ENCODE measurements around the gene TCN2. TPM values are rescaled to one million over a fixed set of nuclear protein-coding genes. Genes with fewer than 3 reads are reported as not detected.

The TCN2 gene
- total and polyA plus RNA-seq, 7 donors = 8.4 to 45.7 (median 24.9) TPM

DNA sequence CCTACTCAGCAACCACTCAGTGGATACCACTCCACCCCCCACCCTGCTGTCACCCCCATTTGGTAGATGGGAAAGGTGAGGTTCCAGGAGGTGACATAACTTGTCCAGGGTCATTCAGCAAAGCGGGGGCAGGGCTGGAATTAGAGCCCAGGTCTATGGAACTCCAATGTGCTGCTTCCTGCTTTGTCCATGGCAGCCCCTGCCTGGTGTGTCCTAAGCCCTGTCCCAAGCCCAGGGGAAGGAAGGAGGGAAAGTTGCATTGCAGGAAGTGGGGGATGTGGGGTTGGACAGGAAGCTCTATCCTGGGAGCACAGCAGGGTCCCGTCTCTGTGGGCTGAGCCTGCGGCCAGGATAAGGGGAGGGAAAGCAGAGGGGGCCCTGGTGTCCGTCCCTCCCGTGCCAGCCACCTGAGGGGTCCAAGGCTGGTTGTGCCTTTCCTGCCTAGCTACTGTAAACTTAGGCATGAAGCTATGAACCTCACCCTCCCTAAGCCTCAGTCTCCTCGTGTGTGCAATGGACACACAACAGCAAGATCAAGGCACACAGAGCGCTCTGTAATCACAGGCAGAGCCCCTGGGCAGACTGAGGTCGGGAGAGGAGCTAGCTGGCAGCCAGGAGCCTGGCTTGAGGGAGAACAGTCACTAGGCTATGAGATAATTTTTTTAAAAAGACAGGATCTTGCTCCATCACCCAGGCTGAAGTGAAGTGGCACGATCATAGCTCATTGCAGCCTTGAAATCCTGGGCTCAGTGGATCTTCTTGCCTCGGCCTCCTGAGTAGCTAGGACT lies 45.4 kb upstream of the TCN2 start:
- no peaks in the 10 kb centered on the region for H3K27me3 ChIP-seq
- intact Hi-C loops (cut with DNase I) = no loop called here
- WGBS, 2 donors = 74 to 86% methylated on average over 10 of the region's 10 CpGs
- no peak overlapping the region for H3K27ac ChIP-seq
- no peaks in the 10 kb centered on the region for H3K36me3 ChIP-seq
- no peak overlapping the region for H3K4me3 ChIP-seq
- no peaks in the 10 kb centered on the region for H3K4me1 ChIP-seq
- no peak for DNase-seq
- TF ChIP-seq, protein P1, sequence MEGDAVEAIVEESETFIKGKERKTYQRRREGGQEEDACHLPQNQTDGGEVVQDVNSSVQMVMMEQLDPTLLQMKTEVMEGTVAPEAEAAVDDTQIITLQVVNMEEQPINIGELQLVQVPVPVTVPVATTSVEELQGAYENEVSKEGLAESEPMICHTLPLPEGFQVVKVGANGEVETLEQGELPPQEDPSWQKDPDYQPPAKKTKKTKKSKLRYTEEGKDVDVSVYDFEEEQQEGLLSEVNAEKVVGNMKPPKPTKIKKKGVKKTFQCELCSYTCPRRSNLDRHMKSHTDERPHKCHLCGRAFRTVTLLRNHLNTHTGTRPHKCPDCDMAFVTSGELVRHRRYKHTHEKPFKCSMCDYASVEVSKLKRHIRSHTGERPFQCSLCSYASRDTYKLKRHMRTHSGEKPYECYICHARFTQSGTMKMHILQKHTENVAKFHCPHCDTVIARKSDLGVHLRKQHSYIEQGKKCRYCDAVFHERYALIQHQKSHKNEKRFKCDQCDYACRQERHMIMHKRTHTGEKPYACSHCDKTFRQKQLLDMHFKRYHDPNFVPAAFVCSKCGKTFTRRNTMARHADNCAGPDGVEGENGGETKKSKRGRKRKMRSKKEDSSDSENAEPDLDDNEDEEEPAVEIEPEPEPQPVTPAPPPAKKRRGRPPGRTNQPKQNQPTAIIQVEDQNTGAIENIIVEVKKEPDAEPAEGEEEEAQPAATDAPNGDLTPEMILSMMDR (IDR thresholded peaks at IDR 0.05) = no peak
- TF ChIP-seq EP300 (IDR thresholded peaks at IDR 0.05) (no peak), POLR2A (IDR thresholded peaks at IDR 0.05) (no peak), POLR2AphosphoS5 (IDR thresholded peaks at IDR 0.05) (no peak)
- no peaks in the 10 kb centered on the region for H3K9me3 ChIP-seq

DNA sequence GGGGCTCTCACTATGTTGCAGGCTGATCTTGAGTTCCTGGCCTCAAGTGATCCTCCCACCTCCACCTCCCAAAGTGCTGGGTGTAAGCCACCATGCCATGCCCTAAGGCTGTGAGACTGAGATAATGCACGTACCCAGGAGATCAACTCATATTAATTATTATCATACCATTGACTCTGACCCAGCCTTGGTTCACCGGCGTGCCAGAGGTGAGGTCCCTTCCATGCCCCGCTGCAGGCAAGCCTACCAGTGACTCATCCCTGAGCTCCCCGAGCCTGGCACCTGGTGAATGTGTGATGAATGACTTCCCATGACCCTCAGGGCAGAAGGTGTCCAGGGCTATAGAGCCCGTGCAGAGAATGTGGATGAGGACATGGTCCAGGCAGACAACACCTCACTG lies 44.6 kb upstream of the TCN2 start:
- no peaks in the 10 kb centered on the region for H3K4me1 ChIP-seq
- H3K9me3 ChIP-seq = no peaks in the 10 kb centered on the region
- no peak for DNase-seq
- H3K27me3 ChIP-seq = no peaks in the 10 kb centered on the region
- no peak overlapping the region for H3K27ac ChIP-seq
- H3K4me3 ChIP-seq = no peak overlapping the region
- H3K36me3 ChIP-seq = no peaks in the 10 kb centered on the region
- TF ChIP-seq POLR2AphosphoS5 (IDR thresholded peaks at IDR 0.05) (no peak), POLR2A (IDR thresholded peaks at IDR 0.05) (no peak), EP300 (IDR thresholded peaks at IDR 0.05) (no peak)
- TF ChIP-seq, protein P1 (IDR thresholded peaks at IDR 0.05) = no peak
- intact Hi-C loops (cut with DNase I) = no loop called here
- 86 to 89% methylated on average over 6 of the region's 6 CpGs for WGBS, 2 donors

DNA sequence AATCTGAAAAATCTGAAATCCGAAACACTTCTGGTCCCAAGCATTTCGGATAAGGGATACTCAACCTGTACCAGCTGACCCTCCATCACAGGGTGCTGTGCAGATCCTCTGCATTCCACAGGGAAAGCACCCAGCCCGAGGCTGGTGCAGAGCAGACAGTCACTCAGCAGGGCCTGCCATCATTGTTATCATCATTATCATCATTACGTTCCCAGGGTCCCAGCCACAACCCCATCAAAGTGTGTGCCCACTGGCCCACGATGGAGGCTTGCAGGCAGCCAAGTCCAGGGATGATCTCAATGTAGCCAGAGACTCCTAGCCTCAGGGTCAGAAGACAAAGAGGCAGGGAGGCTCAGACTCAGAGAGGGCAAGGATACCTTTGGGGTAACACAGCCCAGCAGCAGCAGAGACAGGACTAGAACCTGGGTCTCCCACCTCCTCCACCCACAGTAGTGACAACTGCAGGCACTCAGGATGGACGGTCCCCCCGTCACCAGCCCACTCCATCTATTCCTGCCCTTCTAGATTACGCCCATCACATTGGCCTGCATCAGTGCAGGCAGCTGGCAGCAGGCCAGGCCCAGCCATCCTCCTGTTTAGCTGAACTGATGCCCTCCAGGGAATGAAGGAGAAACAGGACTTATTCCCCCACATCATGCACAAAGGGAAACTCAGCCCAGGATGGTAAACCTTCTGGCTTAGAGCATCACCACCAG lies 42.8 kb upstream of the TCN2 start:
- peaks cover 0 to 3% (median 0%) of the 10 kb centered on the region in 3 donors for H3K27me3 ChIP-seq
- no peak overlapping the region for H3K27ac ChIP-seq
- TF ChIP-seq, protein P1 (IDR thresholded peaks at IDR 0.05) = no peak
- TF ChIP-seq POLR2AphosphoS5 (IDR thresholded peaks at IDR 0.05) = no peak
- TF ChIP-seq POLR2A (IDR thresholded peaks at IDR 0.05) = no peak
- TF ChIP-seq EP300 (IDR thresholded peaks at IDR 0.05) = no peak
- no peaks in the 10 kb centered on the region for H3K4me1 ChIP-seq
- H3K9me3 ChIP-seq = no peaks in the 10 kb centered on the region
- intact Hi-C loops (cut with DNase I) = no loop called here
- no peak overlapping the region for H3K4me3 ChIP-seq
- 87 to 89% methylated on average over 8 of the region's 8 CpGs for WGBS, 2 donors
- no peaks in the 10 kb centered on the region for H3K36me3 ChIP-seq
- DNase-seq = no peak

DNA sequence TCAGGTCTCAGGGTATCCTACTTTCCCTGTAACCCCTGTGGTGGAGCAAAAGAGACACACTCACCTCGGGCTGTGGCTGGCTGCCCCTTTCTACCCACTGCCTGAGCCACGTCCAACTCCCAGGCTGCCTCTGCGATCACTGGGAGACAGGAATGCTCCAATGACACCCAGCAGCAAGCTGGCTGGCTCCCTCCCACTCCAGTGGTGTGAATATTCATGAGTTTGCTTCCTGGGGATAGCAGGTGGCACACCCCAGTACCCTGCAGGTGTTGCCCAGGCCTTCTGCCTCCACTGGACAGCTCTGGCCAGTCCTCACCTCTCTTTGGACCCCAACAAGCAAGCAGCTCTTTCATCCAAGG lies 42.2 kb upstream of the TCN2 start:
- intact Hi-C loops (cut with DNase I) = no loop called here
- no peak for DNase-seq
- Histone ChIP-seq H3K27ac (no peak overlapping the region), H3K36me3 (no peaks in the 10 kb centered on the region), H3K9me3 (no peaks in the 10 kb centered on the region), H3K4me1 (no peaks in the 10 kb centered on the region), H3K27me3 (peaks cover 0 to 3% (median 0%) of the 10 kb centered on the region in 3 donors), H3K4me3 (no peak overlapping the region)
- WGBS, 2 donors = 59 to 79% methylated on average over 3 of the region's 3 CpGs
- no peak for TF ChIP-seq POLR2A (IDR thresholded peaks at IDR 0.05)
- TF ChIP-seq POLR2AphosphoS5 (IDR thresholded peaks at IDR 0.05) = no peak
- no peak for TF ChIP-seq EP300 (IDR thresholded peaks at IDR 0.05)
- TF ChIP-seq, protein P1 (IDR thresholded peaks at IDR 0.05) = no peak

Data from sigmoid colon (tissue), 7 donors.